GM11168 (cell line): ENCODE results near the gene ZNF101.

ENCODE experiments used
- in situ Hi-C: fragments of 300-500 bp; cut with MboI; formaldehyde crosslinking; loops from one replicate; pipeline ENCODE4 v1.12.0; 2022; ENCODE audit warnings: low sequenced_read_pairs; ENCODE audit not compliant: unreplicated experiment

ZNF101 gene

GRCh38 chr19:19668230-19669012, at the start of gene ZNF101:
ZNF101 (plus strand) TSS chr19:19668839; CDS start chr19:19668964, 125 bp downstream.
- in situ Hi-C loops = no loop called here

DNA sequence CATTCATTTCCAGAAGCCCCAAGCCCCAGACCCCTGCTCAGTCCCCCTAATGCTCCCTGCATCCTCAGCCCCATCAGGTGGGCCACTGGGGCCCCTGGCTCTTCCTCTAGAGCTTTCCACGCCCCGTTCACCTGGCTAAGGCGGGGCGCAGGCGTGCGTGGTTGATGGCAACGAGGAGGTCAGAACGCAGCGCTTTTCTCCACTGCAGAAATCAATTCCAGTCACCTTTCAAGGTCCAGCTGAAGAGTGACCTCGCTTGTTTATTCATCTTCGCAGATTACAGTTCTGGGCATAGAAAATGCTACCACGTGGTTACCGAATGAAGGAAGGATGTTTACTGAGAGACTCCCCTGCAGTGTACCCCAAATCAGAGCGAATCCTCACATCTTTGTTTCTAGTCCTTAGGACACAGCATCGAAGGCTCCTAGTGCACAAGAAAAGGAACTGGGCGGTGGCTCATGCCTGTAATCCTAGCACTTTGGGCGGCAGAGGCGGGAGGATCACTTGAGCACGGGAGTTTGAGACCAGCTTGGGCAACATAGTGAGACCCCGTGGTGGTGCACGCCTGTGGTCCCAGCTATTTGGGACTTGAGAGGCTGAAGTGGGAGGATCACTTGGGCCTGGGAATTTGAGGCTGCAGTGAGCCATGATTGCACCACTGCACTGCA, 49.3 kb upstream of the ZNF101 start:
- in situ Hi-C loops = no loop called here

DNA sequence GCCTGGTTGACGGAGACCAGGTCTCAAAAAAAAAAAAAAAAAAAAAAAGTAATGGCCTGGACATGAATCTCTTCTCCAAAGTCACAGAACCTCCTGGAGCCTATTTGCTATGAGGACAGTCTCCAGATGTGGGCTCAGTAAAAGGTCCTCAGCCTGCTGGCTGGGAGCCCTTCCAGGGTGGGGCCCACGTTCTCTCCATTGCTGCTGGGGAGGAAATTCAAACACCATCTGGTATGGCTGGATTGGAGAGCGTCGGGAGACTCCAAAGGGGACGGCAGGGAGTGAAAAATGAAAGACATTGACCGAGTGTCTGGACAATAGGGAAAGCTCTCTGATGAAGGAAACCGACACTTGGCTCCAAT, 48.8 kb upstream of the ZNF101 start:
- in situ Hi-C loops = no loop called here

GRCh38 chr19:19623383-19623782, 45.3 kb upstream of the ZNF101 start:
- in situ Hi-C loops = no loop called here

DNA sequence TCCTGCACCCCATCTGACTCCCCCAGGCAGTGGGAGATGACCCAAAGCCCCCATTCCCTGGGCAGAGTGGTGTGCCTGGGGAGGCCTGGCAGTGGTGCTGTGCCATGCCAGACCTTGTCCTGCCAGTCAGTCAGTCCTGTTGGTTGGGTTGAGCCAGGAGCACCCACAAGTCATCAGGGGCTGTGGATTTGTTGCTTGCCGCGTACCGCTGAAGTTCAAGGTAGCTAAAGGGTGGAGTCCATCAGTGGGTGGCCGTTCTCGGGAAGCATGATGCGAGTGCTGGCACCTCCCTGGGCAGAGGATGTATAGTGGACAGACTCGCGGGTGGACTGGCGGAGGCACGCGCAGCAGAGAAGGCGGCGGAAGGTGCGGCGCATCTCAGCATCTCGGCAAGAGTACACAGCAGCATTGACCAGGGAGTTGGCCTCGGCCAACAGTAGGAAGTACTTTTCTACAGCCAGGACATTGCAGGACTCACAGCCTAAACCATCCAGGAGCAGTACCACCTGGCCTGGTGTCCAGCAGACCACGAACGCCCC, 44.5 kb upstream of the ZNF101 start:
- in situ Hi-C loops = no loop called here

- in situ Hi-C loops = no loop called here
Observed at GRCh38 chr19:19626516-19627472, 41.8 kb upstream of the ZNF101 start.

GRCh38 chr19:19627621-19628500, 40.8 kb upstream of the ZNF101 start, which contains the start of gene LPAR2:
LPAR2 (minus strand) TSS chr19:19628220; CDS start chr19:19627275, 945 bp downstream.
- in situ Hi-C loops = no loop called here

DNA sequence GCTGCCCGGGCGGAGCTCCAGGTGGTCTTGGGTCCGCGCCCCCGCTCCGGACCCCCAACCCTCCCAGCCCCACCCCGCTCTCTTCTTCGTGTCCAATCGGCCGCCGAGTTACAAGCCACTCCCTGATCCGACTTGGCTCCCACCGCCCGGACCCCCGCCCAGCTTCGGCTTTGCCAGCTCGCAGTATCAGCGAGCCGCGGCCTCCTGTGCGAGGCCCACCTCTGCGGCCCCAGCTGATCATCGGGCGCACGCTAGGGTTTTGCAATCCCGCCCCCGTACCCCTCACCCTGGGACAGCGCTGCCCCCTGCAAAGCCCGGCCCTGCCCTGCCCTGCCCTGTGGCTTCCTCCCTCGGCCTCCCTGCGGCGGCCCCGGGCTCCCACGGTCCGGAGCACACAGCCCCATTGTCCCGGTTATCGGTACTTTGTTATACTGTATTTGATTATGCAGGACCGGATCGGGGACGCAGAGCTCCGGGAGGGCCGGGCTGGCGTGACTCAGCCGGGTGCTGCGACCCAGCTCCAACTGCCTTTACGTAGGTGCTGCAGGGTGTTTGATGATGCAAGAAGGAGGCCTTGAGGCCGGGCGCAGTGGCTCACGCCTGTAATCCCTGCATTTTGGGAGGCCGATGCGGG, 40.0 kb upstream of the ZNF101 start:
- in situ Hi-C loops = no loop called here

DNA sequence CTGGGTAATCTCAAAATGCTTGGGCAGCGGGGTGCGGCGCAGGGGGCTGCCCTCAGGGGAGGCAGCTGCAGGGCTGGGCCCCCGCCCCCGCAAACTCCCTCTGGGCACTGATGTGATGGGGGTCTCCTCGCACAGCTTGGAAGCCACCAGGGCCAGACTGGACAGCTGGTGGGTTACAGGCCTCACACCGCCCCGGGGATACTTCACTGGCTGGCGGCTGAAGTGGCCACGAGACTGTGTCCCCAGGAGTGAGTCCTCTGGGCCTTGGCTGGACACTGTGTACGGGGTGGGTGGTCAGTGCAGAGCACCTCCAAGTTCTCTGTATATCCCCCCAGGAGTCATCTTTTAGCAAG, 38.6 kb upstream of the ZNF101 start:
- in situ Hi-C loops = no loop called here

GRCh38 chr19:19630426-19630825, 38.2 kb upstream of the ZNF101 start:
- in situ Hi-C loops = no loop called here

DNA sequence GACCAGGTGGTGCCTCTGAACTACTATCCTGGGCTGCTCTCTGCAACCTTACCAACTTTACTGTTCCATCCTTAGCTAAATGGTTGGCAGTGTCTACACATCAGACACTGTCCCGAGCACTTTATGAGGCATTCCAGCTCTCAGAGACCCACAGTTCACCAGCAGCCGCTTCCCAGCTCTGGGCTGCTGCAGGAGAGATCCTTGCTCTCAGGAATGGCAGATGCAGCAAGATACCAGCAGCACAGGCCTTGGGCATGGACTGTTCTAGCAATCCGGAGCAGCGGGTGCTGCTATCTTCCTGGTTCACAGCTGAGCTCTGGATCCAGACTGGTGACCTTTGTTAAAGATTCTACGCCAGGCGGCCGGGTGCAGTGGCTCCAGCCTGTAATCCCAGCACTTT, 37.3 kb upstream of the ZNF101 start:
- in situ Hi-C loops = no loop called here

GRCh38 chr19:19632661-19633060, 36.0 kb upstream of the ZNF101 start:
- in situ Hi-C loops = no loop called here

- in situ Hi-C loops = no loop called here
Observed at GRCh38 chr19:19633711-19634515, 34.7 kb upstream of the ZNF101 start.

- in situ Hi-C loops = no loop called here
Observed at GRCh38 chr19:19634516-19635312, 33.9 kb upstream of the ZNF101 start.

- in situ Hi-C loops = no loop called here
Observed at GRCh38 chr19:19635313-19635702, 33.3 kb upstream of the ZNF101 start.

GRCh38 chr19:19636573-19637185, 32.0 kb upstream of the ZNF101 start:
- in situ Hi-C loops = no loop called here

- in situ Hi-C loops = no loop called here
Observed at GRCh38 chr19:19637186-19637522, 31.5 kb upstream of the ZNF101 start.
